DOHH2 (cell line): ENCODE data around the gene TMTC3.

Experiments used
- CTCF ChIP-seq: fragments of 200-600 bp; sonication (generic); IDR thresholded peaks from one replicate; pipeline ENCODE4 v1.5.1; 2014; ENCODE audit warnings: antibody characterized with exemption, mild to moderate bottlenecking, low read depth, low read length; ENCODE audit not compliant: poor library complexity, severe bottlenecking
- EZH2phosphoT487 ChIP-seq: fragments of 200-600 bp; sonication (generic); IDR thresholded peaks from 2 replicates; pipeline ENCODE4 v1.6.1; 2017; ENCODE audit warnings: borderline replicate concordance, mild to moderate bottlenecking, antibody characterized with exemption, low read length, moderate library complexity, mixed read lengths

GRCh38 chr12:88223519-88223918 lies 81.4 kb downstream of the TMTC3 start:
- TF ChIP-seq CTCF (no peak), EZH2phosphoT487 (no peak)
